Activated effector memory CD4-positive, alpha-beta T cell treated with Interleukin-2 at 50 U/mL for 16 hours (primary cell): Measurements from ENCODE around the gene CD3E.

Experiments used
- DNase-seq: peaks from one replicate; pipeline ENCODE4 v3.0.0-alpha.2; 2020

The CD3E gene

GRCh38 chr11:118304568-118305248 is at the start of gene CD3E:
Gene CD3E (plus strand): TSS chr11:118304730. CDS start chr11:118304953, 223 bp downstream.
- DNase-seq = peak; percentile 64

DNA sequence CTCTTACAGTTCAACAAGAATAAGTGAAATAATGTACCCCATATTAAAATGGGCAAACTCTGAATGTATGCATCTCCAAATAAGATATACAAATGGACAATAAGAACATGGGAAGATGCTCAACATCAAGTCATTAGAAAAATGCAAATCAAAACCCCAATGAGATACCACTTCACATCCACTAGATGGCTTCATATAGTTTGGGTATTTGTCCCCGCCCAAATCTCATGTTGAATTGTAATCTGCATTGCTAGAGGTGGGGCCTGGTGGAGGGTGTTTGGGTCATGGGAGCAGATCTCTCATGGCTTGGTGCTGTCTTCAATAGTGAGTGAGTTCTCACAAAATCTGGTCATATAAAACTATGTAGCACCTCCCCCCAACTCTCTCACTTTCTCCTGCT is 46.1 kb upstream of the CD3E start:
- DNase-seq = no peak

DNA sequence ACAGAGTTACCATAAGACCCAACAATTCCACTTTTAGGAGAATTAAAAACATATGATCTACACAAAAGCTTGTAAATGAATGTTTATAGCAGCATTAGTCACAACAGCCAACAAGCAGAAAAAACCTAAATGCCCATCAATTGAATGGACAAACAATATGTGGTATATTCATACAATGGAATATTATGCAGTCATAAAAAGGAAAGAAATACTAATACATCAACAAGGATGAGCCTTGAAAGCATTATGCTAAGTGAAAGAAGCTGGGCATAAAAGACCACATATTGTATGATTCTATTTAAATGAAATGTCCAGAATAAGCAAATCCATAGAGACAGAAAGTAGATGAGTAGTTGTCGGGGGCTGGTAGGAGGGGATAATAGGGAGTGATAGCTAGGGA is 45.4 kb upstream of the CD3E start:
- DNase-seq = no peak

DNA sequence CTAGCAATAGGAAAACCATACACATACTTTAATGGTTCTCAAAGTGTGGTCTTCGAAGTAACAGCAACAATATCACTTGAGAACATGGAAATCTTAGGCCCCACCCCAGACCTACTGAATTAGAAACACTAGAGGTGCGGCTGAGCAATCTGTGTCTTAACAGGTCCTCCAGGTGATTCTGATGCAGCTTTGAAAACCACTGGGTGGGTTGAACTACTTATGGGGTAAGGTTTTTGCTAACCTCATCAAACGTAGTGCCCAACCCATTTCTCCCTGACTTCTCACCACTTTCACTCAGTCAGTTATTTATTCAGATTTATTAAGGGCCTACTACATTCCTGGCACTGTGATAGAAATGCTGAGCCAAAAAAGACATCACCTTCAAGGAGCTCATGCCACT is 44.2 kb upstream of the CD3E start:
- DNase-seq = no peak

GRCh38 chr11:118263112-118263511 is 41.4 kb upstream of the CD3E start:
- no peak for DNase-seq

GRCh38 chr11:118263695-118264568 is 40.6 kb upstream of the CD3E start, which contains the start of gene MPZL2:
Gene MPZL2 (minus strand): TSS chr11:118264297. CDS start chr11:118264153, 144 bp downstream.
- DNase-seq = peak; percentile 13

DNA sequence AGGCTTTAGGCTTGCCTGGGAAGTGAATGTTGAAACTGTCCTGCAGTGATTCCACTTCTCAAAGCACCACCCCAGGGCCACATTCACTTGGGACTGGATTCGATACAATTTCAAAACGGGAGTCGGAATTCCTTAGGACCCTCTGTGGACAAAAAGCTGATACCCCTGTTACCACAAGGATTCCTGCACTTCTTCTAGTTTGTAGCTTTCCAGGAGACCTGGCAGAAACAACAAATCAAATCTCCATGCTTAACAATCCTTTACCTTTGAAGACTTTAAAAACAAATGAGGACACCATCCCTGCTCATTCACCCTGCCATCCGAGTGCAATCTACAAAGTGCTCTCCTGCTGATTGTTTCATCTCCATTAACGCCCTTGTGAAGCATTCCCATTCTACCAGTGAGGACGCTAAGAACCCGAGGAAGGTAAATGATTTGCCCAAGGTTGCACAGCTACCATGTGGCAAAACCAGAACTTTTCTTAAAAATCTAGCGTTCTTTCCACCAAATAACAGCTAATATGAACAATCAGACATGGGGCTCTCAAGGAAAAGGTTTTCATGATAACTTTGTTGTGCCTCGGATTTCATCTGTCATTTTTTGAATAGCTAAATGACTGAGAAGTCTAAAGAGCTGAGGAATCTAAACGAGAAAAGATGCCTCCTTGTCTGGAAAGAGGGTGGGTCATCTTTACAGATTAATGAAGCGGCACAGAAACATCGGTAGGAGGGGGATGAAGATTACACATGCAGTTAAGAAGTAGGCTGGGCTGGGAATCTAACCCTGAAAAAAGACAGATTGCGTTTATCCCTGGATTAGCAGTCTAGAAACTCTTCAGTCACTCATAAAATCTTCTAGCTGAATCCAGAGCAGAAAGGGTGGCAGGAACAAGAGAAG is 39.7 kb upstream of the CD3E start:
- no peak for DNase-seq

GRCh38 chr11:118265954-118266353 is 38.6 kb upstream of the CD3E start:
- DNase-seq = no peak

DNA sequence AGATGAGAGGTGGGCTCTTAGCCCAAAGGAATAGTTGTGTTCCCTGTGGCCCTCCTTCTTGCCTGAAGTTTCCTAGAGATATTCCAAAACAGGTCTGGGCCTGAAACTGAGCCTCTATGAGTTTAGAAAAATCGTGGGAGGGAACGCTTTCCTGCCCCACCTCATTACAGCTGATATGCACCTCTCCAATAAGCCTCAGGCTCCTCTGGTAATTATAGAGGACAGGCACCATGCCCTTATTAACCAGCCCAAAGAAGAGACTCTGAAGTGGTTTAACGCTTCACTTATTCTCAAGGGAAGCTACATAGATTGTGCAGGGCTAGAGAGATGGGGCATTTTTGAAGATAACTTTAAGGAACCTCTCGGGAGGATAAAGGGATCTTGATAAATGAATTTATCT is 37.0 kb upstream of the CD3E start:
- no peak for DNase-seq

GRCh38 chr11:118272001-118272400 is 32.5 kb upstream of the CD3E start:
- no peak for DNase-seq

GRCh38 chr11:118274186-118274585 is 30.3 kb upstream of the CD3E start:
- DNase-seq = no peak

- DNase-seq = no peak
Observed at GRCh38 chr11:118275176-118275575, 29.4 kb upstream of the CD3E start.

GRCh38 chr11:118276422-118276821 is 28.1 kb upstream of the CD3E start:
- no peak for DNase-seq

DNA sequence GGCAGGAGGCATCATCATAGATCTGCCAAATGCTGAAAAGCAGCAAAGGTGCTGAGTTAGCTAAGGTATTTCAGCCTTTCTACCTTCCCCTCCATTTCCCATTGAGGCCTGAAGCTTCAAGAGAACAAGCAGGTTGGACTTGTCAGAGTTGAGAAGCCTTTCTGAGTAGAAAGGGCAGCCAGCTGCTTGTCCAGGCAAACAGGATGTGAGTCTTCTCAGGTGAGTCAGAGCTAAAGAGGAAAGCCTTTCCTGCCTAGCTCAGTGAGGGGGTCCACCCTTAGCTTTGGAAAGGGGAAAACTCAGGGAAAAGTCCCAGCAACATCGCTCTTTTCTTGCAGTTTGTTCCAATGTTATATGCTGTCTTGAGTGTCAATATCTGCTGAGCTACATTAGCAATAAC is 27.2 kb upstream of the CD3E start:
- DNase-seq = no peak

GRCh38 chr11:118281284-118281683 is 23.2 kb upstream of the CD3E start:
- no peak for DNase-seq

DNA sequence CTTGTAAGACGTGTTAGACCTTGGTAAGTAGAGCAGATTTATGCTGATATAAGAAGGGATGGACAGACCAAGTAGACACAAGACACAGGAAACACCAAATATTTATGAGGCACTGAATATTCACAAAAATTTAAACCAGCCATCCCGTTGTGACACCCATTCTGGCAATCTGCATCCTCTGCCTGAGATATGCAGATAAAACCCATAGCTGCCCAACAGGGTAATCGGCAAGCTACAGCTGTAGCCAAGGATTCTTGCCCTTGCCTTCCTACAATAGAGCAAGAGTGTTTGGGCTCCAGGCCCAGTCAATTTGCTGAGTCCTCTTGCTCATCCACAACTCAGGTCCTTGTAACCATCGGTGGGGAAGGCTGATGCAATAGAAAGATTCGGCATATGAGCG is 21.9 kb upstream of the CD3E start:
- no peak for DNase-seq

DNA sequence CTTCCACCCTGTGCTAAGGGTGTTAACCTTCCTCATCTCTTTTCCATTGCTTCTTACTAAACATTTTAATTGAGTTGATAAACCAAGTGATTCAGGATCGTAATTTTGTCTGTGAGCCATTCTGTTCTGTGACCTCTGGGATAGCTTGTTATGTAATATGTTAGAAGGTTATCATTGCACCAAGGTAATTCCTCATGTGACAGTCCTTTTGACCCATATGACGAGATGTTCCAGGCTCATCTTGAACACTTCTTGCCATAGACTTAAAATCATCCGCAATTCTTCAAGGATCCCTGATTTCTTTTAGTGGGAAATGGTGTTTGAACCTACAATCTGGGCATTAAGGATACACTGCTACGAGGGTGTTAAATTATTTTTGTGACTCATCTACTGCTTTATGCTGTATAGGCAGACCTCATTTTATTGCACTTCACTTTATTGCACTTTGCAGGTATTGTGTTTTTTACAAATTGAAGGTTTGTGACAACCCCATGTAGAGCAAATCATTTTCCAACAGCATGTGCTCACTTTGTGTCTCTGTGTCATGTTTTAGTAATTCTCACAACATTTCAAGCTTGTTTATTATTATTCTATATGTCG is 21.4 kb upstream of the CD3E start:
- DNase-seq = no peak

DNA sequence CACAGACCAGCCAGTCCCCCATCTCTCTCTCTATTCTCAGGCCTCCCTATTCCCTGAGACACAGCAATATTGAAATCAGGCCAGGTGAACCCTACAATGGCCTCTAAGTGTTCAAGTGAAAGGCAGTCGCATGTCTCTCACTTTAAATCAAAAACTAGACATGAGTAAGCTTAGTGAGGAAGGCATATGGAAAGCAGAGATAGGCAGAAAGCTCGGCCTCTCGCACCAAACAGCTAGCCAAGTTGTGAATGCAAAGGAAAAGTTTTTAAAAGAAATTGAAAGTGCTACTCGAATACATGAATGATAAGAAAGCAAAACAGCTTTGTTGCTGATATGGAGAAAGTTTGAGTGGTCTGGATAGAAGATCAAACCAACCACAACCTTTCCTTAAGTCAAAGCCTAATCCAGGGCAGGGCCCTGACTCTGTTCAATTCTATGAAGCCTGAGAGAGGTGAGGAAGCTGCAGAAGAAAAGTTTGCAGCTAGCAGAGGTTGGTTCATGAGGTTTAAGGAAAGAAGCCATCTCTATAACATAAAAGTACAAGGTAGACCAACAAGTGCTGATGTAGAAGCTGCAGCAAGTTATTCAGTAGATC is 20.7 kb upstream of the CD3E start:
- DNase-seq = no peak

GRCh38 chr11:118286545-118286944 is 18.0 kb upstream of the CD3E start:
- DNase-seq = no peak

DNA sequence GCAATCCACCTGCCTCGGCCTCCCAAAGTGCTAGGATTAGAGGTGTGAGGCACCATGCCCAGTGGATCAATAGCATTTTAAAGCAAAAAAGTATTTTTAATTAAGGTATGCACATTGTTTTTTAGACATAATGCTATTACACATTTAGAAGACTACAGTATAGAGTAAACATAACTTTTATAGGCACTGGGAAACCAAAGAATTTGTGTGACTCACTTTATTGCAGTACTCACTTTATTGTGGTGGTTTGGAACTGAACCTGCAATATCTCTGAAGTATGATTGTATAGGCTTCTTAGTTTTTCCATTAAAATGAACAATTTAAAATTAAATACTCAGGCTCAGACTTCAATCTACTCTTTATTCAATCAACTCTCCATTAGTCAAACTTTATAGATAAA is 17.5 kb upstream of the CD3E start:
- DNase-seq = no peak

- DNase-seq = no peak
Observed at GRCh38 chr11:118289401-118289800, 15.1 kb upstream of the CD3E start.

DNA sequence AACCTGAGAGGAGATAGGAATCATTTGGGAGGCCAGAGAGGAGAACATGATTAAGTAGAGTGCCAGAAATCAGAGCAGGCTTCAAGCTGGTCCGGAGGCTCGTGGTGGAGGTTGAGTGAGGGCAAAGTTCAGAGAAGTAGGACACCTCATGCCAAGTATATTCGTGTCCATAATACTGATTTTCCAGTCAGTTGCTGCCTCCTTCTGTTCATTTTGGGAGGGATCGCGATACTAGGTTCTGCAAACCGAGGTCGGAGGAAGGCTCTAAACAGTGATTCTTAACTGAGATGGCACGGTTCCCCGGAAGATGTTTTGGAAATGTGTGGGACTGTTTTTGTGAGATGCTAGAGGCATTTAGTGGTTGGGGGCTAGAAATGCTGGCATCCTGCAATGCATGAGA is 13.6 kb upstream of the CD3E start:
- DNase-seq = peak; percentile 25
